NCI-H1092 treated with DMSO at 0.1 percent for 48 hours (cell line): Measurements from ENCODE around the gene LGALS3.

Experiments used
- DNase-seq: peaks from one replicate; lab custom pipeline; 2025; lab: John Stamatoyannopoulos, UW

LGALS3 gene

GRCh38 chr14:55130196-55130550 is 1.1 kb downstream of the LGALS3 start:
- no peak for DNase-seq

DNA sequence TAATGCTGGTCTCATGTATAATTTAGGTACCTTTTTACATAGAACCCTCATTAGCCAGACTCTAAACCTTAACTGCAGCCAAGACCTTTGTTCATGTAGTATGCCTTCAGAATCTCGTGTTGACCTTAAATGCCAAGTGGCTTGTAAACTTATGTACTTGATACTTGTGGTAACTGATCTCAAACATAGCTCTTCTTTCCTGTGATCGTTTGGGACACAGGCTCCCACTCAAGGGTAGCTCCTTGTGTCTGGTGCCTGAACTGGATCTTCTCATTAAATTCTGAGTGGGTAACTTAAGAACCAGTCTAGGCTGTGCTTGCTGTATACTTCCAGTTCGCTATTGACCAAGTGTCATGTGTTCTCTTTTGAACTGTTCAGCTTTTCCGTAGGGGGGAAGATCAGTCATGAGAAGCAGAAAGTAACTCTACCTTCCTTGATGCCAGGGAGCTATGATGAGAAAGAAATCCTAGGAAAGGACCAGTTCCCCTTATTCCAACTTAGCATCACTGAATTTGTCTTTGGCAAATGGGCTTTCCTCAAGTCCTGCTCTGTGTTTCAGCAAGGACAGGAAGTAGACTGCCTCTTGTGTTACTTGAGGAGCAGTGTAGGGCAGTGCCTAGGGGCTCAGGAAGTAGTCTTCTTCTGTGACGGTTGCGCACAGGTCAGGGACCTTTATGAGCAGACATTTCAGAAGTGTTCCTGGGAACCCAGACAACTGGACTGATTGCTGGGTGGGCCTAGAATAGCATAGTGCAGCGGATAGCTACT is 2.5 kb downstream of the LGALS3 start:
- DNase-seq = no peak

DNA sequence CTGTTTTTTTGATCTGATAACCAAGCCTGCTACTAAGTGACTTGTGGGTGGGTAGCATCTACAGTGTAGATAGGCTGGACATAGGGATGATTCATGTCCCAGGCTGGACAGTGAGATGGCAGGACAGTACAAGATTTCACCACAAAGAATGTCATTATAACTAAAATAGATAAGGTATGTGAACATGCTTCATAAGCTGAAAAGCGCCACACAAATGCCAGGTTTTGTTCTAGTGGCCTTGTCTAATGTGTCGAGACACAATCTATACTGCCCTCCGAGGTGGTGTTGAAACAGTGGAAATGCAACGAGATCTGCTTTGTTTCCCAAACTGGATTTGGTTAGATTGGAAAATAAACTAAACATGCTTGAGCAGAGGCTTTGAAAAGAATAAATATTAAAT is 4.4 kb downstream of the LGALS3 start:
- DNase-seq = no peak

GRCh38 chr14:55136241-55136640 is 7.2 kb downstream of the LGALS3 start:
- DNase-seq = no peak

DNA sequence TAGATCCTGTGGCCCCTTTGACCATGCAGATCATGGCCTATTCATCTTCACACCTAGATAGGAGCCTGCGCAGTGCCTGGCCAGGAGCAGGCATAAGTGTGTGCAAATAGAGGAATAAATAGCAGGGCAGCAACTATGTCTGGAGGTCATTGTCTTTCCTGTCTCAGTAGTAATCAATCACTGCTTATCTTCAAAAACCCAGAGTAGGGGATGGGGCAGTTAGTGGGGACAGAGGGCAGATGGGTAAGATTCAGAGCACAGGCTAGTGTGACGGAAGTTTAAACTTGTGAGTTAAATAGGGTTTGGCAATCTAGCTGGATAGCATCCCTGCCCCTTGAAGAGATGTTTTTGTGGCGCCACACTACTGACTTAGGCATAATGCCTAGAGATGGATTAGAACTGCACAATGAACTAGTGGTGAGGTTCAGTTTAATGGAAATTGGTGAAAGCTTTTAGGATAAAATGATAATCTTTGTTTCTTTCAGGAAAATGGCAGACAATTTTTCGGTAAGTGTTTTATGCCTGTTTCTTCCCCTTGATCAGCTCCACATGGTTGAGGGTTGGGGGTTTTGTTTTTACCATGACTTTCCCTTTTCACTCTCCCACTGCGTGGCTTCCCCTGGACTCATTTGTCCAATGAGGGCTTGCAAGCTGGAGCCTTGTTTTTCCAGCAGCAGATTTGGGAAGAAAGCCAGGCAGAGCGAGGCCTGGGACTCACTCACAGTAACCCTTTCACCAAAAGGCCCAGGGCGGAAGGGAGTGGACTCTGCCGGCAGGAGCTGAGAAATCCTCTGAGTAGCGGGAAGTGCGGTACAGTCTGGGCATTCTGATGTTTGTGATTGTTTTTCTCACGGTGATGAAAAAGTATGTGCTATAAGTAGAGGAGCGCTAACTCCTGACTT is 8.1 kb downstream of the LGALS3 start:
- DNase-seq = no peak

DNA sequence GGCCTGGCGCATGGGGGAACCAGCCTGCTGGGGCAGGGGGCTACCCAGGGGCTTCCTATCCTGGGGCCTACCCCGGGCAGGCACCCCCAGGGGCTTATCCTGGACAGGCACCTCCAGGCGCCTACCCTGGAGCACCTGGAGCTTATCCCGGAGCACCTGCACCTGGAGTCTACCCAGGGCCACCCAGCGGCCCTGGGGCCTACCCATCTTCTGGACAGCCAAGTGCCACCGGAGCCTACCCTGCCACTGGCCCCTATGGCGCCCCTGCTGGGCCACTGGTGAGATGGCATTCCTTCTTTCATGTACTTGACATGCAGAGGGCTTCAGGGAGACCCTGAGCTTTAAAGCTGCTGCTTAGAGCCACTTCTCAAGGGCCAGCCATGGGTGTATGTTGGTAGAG is 9.0 kb downstream of the LGALS3 start:
- DNase-seq = no peak

DNA sequence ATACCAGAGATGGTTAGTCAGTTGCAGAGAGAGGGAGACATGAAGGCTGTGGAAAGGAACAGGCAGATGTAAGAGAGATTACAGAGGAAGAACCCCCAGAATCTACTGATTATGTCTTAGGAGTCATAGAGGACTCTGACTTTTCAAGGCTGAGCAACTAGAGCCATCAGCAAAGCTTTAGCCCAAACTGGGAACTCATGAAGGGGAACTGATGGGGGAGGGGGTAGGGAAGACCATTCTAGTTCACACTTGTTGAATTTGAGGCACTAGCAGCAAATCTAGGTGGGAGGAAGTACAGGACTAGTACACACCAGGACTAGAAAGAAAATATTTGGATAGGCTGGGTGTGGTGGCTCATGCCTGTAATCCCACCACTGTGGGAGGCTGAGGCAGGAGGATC is 10.1 kb downstream of the LGALS3 start:
- no peak for DNase-seq

DNA sequence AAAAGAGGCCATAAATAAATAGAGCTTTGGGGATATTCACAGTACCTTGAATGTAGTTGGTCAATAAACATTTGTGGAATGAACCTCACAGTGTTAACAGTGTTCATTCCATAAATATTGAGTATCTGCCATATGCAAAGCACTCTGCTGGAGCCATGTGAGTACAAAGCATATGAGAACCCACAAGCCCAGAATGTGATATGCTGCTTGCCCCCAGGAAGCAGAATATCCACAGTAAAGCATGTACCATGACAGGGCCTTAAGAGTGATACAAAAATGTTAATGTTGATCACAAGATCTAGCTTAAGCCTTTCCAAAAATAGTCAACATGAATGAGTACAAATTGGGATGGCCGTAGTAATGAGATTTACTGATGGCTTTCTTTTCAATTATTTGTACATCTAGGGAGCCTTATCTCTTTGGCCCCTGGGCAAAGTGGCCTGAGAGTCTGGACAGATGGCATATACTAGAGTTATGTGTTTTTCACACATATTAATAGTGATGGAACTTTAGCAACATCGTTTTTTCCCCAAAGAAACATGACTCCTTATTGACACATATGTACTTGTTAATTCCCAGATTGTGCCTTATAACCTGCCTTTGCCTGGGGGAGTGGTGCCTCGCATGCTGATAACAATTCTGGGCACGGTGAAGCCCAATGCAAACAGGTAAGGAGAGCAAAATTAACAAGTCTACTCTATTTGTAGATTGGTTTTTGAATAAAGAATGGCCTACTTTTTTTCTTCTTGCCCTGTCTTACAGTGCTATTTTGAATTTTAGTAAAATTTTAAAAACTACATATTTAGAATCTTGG is 10.9 kb downstream of the LGALS3 start:
- no peak for DNase-seq

DNA sequence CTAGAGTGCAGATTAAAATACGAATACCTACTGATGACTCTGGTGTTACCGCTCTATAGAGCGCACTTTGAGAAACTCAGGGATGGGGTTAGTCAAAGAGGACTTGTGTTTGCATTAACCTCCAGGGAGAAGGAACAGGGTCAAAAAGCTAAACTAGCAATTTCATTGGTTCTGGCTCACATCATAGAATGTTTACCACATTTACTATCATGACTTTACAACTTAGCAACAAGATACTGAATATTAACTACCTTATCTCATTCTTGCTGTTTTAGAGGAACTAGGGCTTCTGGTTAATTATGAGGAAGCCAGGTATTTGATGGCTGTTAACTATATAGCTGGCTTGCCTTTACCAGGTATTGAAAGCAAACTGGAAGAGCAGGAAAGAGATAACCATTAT is 12.8 kb downstream of the LGALS3 start:
- DNase-seq = no peak

DNA sequence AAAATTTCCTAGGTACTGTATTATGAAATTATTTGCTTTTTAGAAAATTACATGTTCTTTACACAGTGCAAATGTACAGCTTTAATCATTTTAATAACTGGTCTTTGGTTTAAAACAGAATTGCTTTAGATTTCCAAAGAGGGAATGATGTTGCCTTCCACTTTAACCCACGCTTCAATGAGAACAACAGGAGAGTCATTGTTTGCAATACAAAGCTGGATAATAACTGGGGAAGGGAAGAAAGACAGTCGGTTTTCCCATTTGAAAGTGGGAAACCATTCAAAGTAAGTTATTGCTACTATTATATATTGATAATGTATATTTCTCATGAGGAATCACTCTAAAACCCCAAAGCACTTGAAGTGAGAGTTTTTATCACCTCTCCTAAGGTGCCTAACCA is 13.4 kb downstream of the LGALS3 start:
- DNase-seq = no peak

DNA sequence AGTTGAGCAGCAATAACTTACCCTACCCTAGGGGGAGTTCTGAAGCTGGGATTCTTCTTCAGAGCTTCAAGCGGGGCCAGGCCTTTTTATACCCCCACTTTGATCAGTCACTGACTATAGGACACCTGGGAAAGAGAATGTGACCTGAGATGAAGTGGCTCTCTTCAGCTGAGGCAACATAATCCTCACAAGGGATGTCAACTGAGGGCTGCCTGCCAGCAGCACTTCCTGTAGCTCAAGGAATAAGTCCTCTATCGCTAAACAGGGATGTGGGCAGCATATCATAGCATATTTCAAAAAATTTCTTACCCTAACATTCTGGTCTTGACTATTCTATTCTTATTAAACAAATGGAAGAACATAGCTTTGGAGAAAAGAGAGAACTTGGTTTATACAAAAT is 17.4 kb downstream of the LGALS3 start:
- DNase-seq = no peak

DNA sequence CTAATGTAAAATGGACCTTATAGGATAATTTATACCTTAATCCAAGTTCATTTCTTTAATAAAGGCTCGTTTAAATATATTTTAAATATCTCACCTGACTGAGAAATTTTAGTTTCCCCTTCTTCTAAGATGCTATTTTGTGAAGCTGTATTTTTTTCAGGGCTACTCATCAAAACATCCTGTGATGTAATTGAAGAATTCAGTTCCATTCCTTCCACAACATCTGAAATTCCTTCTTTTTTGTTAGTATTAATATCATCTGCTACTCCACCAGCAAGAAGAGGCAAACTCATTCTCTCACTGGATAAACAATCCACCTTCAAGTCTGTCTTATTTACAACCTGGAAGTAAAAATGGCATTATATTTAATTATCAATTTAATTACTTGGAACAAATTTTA is 22.5 kb downstream of the LGALS3 start:
- no peak for DNase-seq

DNA sequence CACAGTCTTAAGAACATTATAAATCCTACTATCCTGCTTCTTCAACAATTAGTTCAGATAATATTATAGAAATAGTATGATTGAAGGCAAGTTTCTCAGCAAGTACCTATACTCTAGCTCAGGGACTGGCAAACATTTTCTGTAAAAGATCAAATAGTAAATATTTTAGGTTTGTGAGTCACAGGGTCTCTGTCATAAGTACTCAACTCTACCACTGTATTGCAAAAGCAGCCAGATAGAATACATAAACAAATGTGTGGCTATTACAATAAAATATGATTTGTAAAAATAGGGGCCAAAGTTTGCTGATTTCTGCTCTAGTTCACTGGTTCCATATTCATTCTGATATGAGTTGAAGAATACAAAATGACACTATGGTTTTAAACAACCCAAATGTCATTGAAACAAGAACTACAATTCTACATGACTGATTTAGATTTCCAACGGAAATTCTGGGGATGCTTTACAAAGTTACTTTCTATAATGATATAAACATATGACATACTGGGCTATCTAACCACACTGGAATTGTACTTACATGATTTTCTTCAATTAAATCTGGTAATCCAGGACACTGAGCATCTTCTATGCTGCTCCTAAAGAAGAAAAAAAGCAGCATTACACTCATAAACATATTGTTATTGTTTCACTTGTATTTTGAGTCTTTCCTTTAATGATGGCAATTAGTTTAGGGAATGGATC is 23.2 kb downstream of the LGALS3 start:
- DNase-seq = no peak

DNA sequence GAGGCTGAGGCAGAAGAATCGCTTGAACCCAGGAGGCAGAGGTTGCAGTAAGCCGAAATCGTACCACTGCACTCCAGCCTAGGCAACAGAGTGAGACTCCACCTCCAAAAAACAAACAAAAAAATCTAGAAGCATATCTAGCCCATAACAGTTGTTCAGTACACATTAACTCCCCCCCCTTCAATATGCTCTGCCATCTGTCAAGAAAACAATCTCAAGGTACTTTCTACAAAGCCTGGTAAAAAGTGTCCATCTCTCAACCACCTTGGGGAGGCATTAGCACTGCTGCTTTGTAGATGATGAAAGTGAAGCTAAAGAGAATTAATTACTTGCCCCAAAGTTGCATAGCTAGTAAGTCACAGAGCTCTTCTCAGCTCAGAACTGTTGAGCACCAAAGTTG is 24.9 kb downstream of the LGALS3 start:
- DNase-seq = no peak

DNA sequence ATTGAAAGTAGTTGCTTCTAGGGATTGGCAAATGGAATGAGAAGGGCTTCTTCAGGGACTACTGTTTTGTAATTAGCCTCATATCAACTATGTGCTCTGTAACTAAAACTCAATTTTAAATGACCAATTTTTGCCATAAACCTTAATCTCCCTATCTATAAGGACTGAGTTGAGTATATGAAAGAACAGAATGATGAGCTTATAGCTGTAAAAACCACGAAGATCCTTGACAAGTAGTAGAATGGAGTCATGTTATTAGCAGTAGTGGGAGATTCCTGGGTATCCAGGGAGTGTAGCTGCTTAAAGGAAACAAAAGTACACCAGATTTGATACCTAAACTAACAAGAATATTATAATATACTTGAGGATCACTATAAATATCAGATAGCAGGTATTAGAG is 28.0 kb downstream of the LGALS3 start:
- no peak for DNase-seq

GRCh38 chr14:55158412-55158811 is 29.4 kb downstream of the LGALS3 start:
- DNase-seq = no peak

GRCh38 chr14:55160989-55161388 is 31.9 kb downstream of the LGALS3 start:
- peak; percentile 54 for DNase-seq

GRCh38 chr14:55170526-55170925 is 41.5 kb downstream of the LGALS3 start:
- DNase-seq = no peak

DNA sequence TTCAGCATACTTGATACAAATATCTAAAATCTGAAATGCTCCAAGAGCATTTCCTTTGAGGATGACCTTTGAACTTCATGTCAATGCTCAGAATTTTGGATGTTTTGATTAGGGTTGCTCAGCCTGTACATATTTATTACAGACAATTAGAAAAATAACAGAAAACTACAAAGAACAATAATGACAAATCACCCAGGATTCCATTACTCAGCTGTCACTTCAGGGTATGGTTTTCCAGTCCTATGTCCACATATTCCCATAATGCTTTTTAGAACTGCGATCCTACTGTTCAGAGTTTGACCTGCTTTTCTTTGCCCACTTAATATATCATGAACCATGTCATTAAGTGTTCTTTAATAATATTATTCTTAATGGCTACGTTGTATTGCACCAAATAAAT is 51.0 kb downstream of the LGALS3 start:
- DNase-seq = no peak

- no peak for DNase-seq
These were observed 51.4 kb downstream of the LGALS3 start for GRCh38 chr14:55180434-55180833.

- DNase-seq = no peak
These were observed 59.7 kb downstream of the LGALS3 start for GRCh38 chr14:55188686-55189295.

- DNase-seq = no peak
These were observed 61.8 kb downstream of the LGALS3 start for GRCh38 chr14:55190906-55191202.
